Muscle of leg (tissue), 11 donors: Measurements from ENCODE around the gene CDK3. TPM values are rescaled to one million over a fixed set of nuclear protein-coding genes. Genes with fewer than 3 reads are reported as not detected.

Source experiments
- DNase-seq: peaks from one replicate; pipeline ENCODE4 v3.0.0; 2013
- H3K27ac ChIP-seq: one replicate; pipeline ENCODE4 v1.5.1; 2013; ENCODE audit warnings: mild to moderate bottlenecking, low read length, control low read depth
- H3K27me3 ChIP-seq: one replicate; pipeline ENCODE4 v1.6.1; 2013; ENCODE audit warnings: low read length; ENCODE audit not compliant: control insufficient read depth, insufficient read depth
- H3K36me3 ChIP-seq: one replicate; pipeline ENCODE4 v1.6.1; 2013; ENCODE audit warnings: low read length; ENCODE audit not compliant: control insufficient read depth, insufficient read depth
- H3K4me1 ChIP-seq: one replicate; pipeline ENCODE4 v1.6.1; 2013; ENCODE audit warnings: low read length; ENCODE audit not compliant: control insufficient read depth, insufficient read depth
- H3K4me3 ChIP-seq: one replicate; pipeline ENCODE4 v1.5.1; 2013; ENCODE audit warnings: low read length, control low read depth
- H3K9me3 ChIP-seq: replicated peaks from 2 replicates; pipeline ENCODE4 v1.6.1; 2013; ENCODE audit warnings: low read depth, low read length; ENCODE audit not compliant: control insufficient read depth
- WGBS: methylation state at CpG from one replicate; pipeline ENCODE4 v1.1.5; 2013; ENCODE audit warnings: missing lambda C conversion rate; ENCODE audit not compliant: insufficient coverage; 5-methylcytosine and 5-hydroxymethylcytosine counted together
- polyA plus RNA-seq, 8 donors: library from polyadenylated mRNA; unstranded; fragments of 120-200 nt; gene quantifications; one replicate each; pipeline versions ENCODE4 v1.2.1 to v1.2.3, GENCODE V29; 2013; ENCODE audit warnings: inconsistent platforms in 1 of 8, low replicate concordance in 1 of 8; ENCODE audit not compliant: insufficient read length in 8 of 8, insufficient read depth in 1 of 8
- total RNA-seq: library from RNA; stranded (reverse); fragments of 120-200 nt; gene quantifications from one replicate; pipeline ENCODE4 v1.2.4, GENCODE V29; 2013

The CDK3 gene
- total and polyA plus RNA-seq, 9 donors = 3.6 to 8.6 (median 6.9) TPM

- 94% methylated on average over 8 of the region's 9 CpGs for WGBS
- no peak overlapping the region for H3K27ac ChIP-seq
- no peaks in the 10 kb centered on the region for H3K4me1 ChIP-seq
- no peaks in the 10 kb centered on the region for H3K27me3 ChIP-seq
- H3K36me3 ChIP-seq = peaks cover 24% of the 10 kb centered on the region
- H3K9me3 ChIP-seq = no peaks in the 10 kb centered on the region
- no peak overlapping the region for H3K4me3 ChIP-seq
- DNase-seq = no peak
Measured at GRCh38 chr17:75991396-75991795, 9.3 kb upstream of the CDK3 start.

GRCh38 chr17:75994802-75995370 is 5.8 kb upstream of the CDK3 start:
- Histone ChIP-seq H3K4me1 (peaks cover 7% of the 10 kb centered on the region), H3K4me3 (no peak overlapping the region), H3K9me3 (no peaks in the 10 kb centered on the region), H3K27me3 (no peaks in the 10 kb centered on the region), H3K36me3 (peaks cover 20% of the 10 kb centered on the region), H3K27ac (no peak overlapping the region)
- no peak for DNase-seq
- 93% methylated on average over 3 of the region's 5 CpGs for WGBS

- Histone ChIP-seq H3K36me3 (peaks cover 24% of the 10 kb centered on the region), H3K9me3 (no peaks in the 10 kb centered on the region), H3K27me3 (no peaks in the 10 kb centered on the region), H3K4me3 (no peak overlapping the region), H3K27ac (no peak overlapping the region), H3K4me1 (peaks cover 7% of the 10 kb centered on the region)
- DNase-seq = no peak
- 85% methylated on average over 7 of the region's 7 CpGs for WGBS
Measured at GRCh38 chr17:75995385-75995925, 5.2 kb upstream of the CDK3 start.

- H3K9me3 ChIP-seq = no peaks in the 10 kb centered on the region
- peaks cover 7% of the 10 kb centered on the region for H3K4me1 ChIP-seq
- WGBS = 22% methylated on average over 17 of the region's 18 CpGs
- H3K4me3 ChIP-seq = no peak overlapping the region
- H3K27me3 ChIP-seq = no peaks in the 10 kb centered on the region
- DNase-seq = peak; percentile 51
- no peak overlapping the region for H3K27ac ChIP-seq
- H3K36me3 ChIP-seq = peaks cover 28% of the 10 kb centered on the region
Measured at GRCh38 chr17:75996665-75997590, 3.7 kb upstream of the CDK3 start.

- no peaks in the 10 kb centered on the region for H3K27me3 ChIP-seq
- no peak for DNase-seq
- H3K4me3 ChIP-seq = no peak overlapping the region
- H3K36me3 ChIP-seq = peaks cover 27% of the 10 kb centered on the region
- no peaks in the 10 kb centered on the region for H3K9me3 ChIP-seq
- 95% methylated on average over 8 of the region's 9 CpGs for WGBS
- H3K4me1 ChIP-seq = peaks cover 7% of the 10 kb centered on the region
- no peak overlapping the region for H3K27ac ChIP-seq
Measured at GRCh38 chr17:75998327-75998795, 2.3 kb upstream of the CDK3 start.

GRCh38 chr17:76000016-76000754 is 470 bp upstream of the CDK3 start:
- peaks cover 16% of the 10 kb centered on the region for H3K4me1 ChIP-seq
- peaks cover 26% of the 10 kb centered on the region for H3K36me3 ChIP-seq
- 61% methylated on average over 20 of the region's 31 CpGs for WGBS
- H3K27ac ChIP-seq = no peak overlapping the region
- no peak for DNase-seq
- no peaks in the 10 kb centered on the region for H3K27me3 ChIP-seq
- H3K9me3 ChIP-seq = no peaks in the 10 kb centered on the region
- no peak overlapping the region for H3K4me3 ChIP-seq

GRCh38 chr17:76002100-76002499 is 1.4 kb downstream of the CDK3 start:
- Histone ChIP-seq H3K9me3 (no peaks in the 10 kb centered on the region), H3K4me3 (no peak overlapping the region), H3K27me3 (no peaks in the 10 kb centered on the region), H3K27ac (no peak overlapping the region), H3K36me3 (peaks cover 21% of the 10 kb centered on the region), H3K4me1 (peaks cover 26% of the 10 kb centered on the region)
- 95% methylated on average over 10 of the region's 12 CpGs for WGBS
- no peak for DNase-seq

- no peak for DNase-seq
- 80% methylated on average over 6 of the region's 6 CpGs for WGBS
- Histone ChIP-seq H3K9me3 (no peaks in the 10 kb centered on the region), H3K4me3 (no peak overlapping the region), H3K27me3 (no peaks in the 10 kb centered on the region), H3K4me1 (peaks cover 22% of the 10 kb centered on the region), H3K36me3 (peaks cover 21% of the 10 kb centered on the region), H3K27ac (no peak overlapping the region)
Measured at GRCh38 chr17:76003915-76004314, 3.3 kb downstream of the CDK3 start.

- H3K4me1 ChIP-seq = peaks cover 22% of the 10 kb centered on the region
- no peak overlapping the region for H3K4me3 ChIP-seq
- H3K36me3 ChIP-seq = peaks cover 21% of the 10 kb centered on the region
- peak overlapping the region; percentile 77 for H3K27ac ChIP-seq
- DNase-seq = no peak
- 54% methylated on average over 6 of the region's 8 CpGs for WGBS
- H3K27me3 ChIP-seq = no peaks in the 10 kb centered on the region
- H3K9me3 ChIP-seq = no peaks in the 10 kb centered on the region
Measured at GRCh38 chr17:76004750-76005262, 4.2 kb downstream of the CDK3 start.
